ENCODE results near the gene SYCP2L. TPM values are rescaled to one million over a fixed set of nuclear protein-coding genes. Genes with fewer than 3 reads are reported as not detected.
"Not testable (repeated sequence)": the region's sequence is repeated elsewhere in the genome, so short reads cannot be mapped to it uniquely, and the experiment has no call there.

The SYCP2L gene
- total RNA-seq, 1 donor = under 0.01 TPM

DNA sequence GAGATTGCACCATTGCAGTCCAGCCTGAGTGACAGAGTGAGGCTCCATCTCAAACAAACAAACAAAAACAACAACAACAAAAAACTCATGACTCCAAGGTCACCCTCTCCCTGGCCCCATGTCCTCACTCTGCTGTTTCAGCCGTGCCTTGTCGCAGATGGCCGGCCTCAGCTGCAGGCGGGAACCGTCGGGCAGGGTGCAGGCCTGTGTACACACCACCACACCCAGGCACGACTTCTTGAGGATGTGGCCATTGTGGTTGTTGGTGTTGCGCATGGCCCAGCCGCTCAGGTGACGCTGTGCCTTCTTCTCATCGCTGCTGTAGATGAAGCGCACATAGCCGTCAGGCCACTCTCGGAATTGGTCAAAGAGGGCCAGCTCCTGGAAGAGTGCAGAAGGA, 9.8 kb upstream of the SYCP2L start:
- no peak for DNase-seq (ENCODE audit: low read depth in 2 of 3, low spot score in 2 of 3)

- DNase-seq (ENCODE audit: low read depth in 2 of 3, low spot score in 2 of 3) = no peak
Measured at GRCh38 chr6:10877871-10878270, 9.0 kb upstream of the SYCP2L start.

GRCh38 chr6:10880366-10880765, 6.5 kb upstream of the SYCP2L start:
- no peak for DNase-seq (ENCODE audit: low read depth in 2 of 3, low spot score in 2 of 3)

GRCh38 chr6:10882253-10882630, 4.6 kb upstream of the SYCP2L start:
- DNase-seq (ENCODE audit: low read depth in 2 of 3, low spot score in 2 of 3) = not testable (repeated sequence)

GRCh38 chr6:10882657-10883171, 4.1 kb upstream of the SYCP2L start:
- peak in 1 of 3 donors; percentile 31 for DNase-seq (ENCODE audit: low read depth in 2 of 3, low spot score in 2 of 3)

- DNase-seq (ENCODE audit: low read depth in 2 of 3, low spot score in 2 of 3) = no peak
Measured at GRCh38 chr6:10883312-10884244, 3.3 kb upstream of the SYCP2L start.

DNA sequence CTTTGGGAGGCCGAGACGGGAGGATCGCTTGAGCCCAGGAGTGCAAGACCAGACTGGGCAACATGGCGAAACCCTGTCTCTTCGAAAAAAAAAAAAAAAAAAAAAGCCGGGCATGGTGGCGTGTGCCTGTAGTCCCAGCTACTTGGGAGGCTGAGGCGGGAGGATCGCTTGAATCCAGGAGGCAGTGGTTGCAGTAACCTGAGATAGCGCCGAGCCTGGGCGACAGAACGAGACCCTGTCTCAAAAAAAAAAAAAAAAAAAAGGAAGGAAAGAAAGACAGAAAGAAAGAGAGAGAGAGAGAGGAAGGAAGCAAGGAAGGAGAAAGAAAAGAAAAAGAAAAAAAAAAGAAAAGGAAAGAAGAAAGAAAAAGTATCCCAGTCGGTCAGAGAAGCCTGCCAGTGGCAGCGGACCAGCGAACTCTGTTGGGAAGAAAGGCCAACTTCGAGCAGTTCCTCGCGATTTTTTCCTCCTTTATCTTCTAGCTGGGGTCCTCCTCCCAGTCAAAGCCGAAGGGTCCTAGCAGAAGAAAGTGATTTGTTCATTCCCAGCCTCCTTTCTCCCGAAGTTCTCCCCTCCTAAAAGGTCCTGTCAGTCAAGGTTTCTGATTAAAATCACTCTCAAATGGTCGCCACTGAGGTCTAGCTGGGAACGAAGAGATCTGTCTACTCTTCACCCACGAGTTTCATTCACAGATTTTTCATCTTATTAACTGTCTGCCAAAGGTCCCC, 2.4 kb upstream of the SYCP2L start:
- DNase-seq (ENCODE audit: low read depth in 2 of 3, low spot score in 2 of 3) = no peak

DNA sequence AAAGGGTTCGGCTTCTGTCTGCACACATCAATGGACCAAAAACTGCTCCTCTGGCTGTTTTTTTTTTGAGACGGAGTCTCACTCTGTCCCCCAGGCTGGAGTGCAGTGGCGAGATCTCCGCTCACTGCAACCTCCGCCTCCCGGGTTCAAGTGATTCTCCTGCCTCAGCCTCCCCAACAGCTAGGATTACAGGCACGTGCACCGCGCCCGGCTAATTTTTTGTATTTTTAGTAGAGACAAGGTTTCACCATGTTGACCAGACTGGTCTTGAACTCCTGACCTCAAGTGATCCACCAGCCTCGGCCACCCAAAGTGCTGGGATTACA, 524 bp upstream of the SYCP2L start:
- DNase-seq (ENCODE audit: low read depth in 2 of 3, low spot score in 2 of 3) = not testable (repeated sequence)

DNA sequence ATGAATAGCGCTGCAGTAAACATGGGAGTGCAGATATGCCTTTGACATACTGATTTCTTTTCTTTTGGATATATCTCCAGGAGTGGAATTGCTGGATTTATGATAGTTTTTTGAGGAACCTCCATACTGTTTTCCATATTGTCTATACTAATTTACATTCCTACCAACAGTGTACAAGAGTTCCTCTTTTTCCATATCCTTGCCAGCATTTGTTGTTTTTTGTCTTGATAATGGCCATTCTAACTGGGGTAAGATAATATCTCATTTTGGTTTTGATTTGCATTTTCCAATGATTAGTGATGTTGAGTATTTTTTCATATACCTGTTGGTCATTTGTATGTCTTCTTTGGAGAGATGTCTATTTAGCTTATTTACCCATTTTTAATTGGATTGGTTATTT, 3.3 kb downstream of the SYCP2L start:
- no peak for DNase-seq (ENCODE audit: low read depth in 2 of 3, low spot score in 2 of 3)

DNA sequence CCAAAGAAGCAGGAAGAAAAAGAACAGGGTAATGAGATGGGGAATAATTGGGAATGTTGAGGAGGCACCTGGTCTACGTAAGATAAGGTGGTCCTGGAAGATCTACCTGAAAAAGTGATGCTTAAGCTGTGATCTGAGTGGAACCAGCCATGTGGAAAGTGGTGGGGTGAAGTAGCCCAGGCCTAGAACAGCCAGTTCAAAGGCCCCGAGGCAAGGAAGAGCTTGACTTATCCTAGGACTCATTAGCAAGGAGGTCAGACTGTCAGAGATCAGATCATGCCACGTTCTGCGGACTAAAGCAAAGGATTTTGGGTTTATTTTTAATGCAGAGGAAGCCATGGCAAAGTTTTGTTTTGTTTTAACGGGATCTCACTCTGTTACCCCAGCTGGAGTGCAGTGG, 5.1 kb downstream of the SYCP2L start:
- DNase-seq (ENCODE audit: low read depth in 2 of 3, low spot score in 2 of 3) = no peak

GRCh38 chr6:10894958-10895357, 8.1 kb downstream of the SYCP2L start:
- DNase-seq (ENCODE audit: low read depth in 2 of 3, low spot score in 2 of 3) = no peak

DNA sequence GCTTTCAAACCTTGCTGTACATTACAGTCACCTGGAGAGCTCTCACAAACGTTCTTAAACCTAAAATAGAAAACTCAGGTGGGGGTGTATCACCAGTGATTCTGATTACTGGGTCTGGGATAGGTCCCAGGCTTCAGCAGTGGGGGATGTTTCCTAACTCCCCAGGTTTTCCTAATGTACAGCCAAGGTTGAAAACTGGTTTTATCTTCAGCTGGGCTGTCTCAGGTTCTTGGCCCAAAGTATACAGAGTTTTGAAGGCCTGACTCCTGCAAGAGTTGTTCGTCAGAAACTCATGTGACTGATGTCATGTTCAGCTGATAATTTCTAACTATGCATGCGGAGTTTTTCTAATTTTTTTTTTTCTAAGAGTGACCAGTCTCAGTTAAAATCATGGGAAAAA, 9.8 kb downstream of the SYCP2L start:
- DNase-seq (ENCODE audit: low read depth in 2 of 3, low spot score in 2 of 3) = no peak

- DNase-seq (ENCODE audit: low read depth in 2 of 3, low spot score in 2 of 3) = peak in 1 of 3 donors; percentile 25
Measured at GRCh38 chr6:10901770-10902169, 14.9 kb downstream of the SYCP2L start.

DNA sequence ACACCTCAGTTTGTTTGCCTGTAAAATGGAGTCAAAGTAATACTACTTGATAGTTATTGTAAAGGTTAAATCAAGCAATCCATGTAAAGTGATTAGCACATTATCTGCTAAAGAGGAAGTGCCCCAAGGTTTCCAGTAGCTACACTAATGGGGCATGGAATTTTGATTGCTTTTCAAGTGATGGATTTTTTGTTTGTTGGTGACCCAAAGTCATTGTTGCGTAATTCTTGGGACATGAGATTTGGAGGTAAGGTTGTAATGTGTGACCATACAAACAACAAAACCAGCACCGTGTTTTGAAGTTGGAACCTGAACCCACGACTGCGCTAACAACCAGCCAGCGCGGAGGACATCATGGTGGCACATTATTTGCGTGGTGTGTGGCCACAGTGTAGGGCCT, 17.2 kb downstream of the SYCP2L start:
- no peak for DNase-seq (ENCODE audit: low read depth in 2 of 3, low spot score in 2 of 3)

DNA sequence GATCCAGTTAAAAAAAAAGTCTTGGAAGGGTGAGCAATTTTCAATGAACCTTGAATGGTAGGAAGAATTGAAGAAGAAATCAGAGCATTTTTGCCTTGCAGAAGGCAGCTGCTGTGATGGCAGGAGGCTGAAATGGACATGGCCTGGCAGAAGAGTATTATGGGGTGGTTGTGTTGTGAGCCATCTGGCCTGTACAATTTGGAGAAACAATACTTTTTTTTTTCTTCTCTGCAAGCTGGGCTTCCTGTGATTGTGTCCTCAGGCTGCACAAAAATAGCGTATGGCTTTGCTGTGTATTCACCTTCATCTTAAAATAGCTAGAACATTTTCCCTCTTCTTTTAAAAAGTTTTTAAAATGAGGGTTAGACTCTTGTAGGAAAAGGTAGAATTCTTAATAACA, 21.4 kb downstream of the SYCP2L start:
- DNase-seq (ENCODE audit: low read depth in 2 of 3, low spot score in 2 of 3) = no peak

DNA sequence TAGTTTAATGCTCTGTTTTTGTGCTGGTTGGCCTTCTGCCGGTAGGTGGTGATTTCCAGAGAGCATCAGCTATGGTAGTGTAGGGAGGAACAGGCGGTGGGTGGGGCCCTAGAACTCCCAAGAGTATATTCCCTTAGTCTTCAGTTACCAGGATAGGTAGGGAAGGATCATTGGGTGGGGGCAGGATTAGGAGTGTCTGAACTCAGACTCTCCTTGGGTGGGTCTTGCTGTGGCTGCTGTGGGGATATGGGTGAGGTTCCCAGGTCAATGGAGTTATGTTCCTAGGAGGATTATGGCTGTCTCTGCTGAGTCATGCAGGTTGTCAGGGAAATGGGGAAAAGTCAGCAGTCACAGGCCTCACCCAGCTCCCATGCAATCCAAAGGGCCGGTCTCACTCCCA, 32.7 kb downstream of the SYCP2L start:
- DNase-seq (ENCODE audit: low read depth in 2 of 3, low spot score in 2 of 3) = not testable (repeated sequence)

GRCh38 chr6:10933126-10933525, 46.3 kb downstream of the SYCP2L start:
- no peak for DNase-seq (ENCODE audit: low read depth in 2 of 3, low spot score in 2 of 3)

- no peak for DNase-seq (ENCODE audit: low read depth in 2 of 3, low spot score in 2 of 3)
Measured at GRCh38 chr6:10939840-10940239, 53.0 kb downstream of the SYCP2L start.

DNA sequence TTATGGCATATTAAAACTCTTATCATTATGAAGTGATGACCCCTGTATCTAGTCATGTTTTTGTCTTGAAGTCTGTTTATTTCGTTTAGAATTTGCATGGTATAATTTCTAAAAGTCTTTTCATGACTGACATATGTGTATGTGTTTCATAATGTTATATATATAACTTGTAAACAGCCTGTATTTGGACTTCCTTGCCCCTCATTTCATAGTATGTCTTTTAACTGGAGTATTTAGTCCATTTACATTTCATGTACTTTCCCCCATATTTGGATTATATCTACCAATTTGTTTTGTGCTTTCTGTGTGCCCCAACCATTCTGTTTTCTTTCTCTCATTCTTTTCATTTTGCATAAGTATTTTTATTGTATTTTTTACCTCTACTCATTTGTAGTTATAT, 59.0 kb downstream of the SYCP2L start:
- no peak for DNase-seq (ENCODE audit: low read depth in 2 of 3, low spot score in 2 of 3)

DNA sequence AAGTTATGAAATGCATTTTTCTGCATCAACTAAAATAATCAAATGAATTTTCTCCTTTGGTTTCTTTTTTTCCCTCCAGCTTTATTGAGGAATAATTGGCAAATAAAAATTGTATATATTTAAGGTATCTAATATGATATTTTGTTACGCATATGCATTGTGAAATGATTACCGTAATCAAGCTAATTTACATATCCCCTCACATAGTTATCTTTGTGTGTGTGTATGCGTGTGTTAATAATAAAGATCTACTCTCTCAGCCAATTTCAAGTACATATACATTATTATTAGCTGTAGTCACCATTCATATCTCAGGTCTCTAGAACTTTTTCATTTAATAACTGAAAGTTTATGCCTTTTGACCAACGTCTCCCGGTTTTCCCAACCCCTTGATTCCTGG, 61.1 kb downstream of the SYCP2L start:
- no peak for DNase-seq (ENCODE audit: low read depth in 2 of 3, low spot score in 2 of 3)

DNA sequence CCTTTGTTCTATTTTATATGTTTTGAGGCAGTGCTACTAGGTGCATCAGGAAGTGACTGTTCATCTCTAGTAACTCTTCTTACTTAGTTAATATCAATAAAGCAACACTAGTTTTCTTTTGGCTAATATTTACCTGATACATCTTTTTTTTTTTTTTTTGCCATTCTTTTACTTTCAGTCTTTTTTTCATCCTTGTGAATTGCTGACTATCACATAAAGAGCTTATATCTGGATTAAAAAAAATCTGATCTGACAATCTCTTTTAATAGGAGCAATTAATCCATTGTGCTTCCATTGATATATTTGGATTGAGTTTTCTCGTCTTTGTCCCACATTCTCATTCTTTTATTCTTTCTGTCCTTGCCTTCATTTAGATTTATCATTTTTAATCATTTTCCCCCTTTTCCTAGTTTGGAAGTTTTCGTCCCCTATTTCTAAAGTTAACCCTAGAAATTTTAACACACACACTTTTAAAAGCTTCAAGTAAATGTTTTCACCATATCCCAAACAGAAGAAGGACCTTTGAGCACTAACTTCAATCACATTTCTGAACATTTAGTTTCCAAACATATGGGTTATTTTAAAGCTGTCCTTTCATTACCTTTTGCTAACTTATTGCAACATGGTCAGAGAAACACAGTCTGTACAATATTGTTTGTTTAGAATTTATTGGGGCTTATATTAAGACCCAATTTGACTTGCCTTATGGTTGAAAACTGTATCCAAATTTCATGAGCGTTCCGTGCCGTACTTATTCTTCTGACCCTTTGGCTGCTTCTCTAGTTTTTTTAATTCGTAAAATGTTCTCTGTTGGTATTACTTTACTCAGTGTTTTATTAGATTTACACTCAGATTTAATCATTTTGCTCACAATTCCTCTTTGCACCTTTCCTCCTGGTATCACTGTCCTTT, 63.0 kb downstream of the SYCP2L start:
- DNase-seq (ENCODE audit: low read depth in 2 of 3, low spot score in 2 of 3) = no peak

Measured in hematopoietic multipotent progenitor cell (in vitro differentiated cells).